Measurements from ENCODE around the gene FRMD4B.
A peak's percentile ranks its signal among the peaks of the same experiment; 100 is the strongest.

The FRMD4B gene

GRCh38 chr3:69165744-69166143, 220.1 kb downstream of the FRMD4B start:
- no peak for DNase-seq

GRCh38 chr3:69164296-69164695, 221.6 kb downstream of the FRMD4B start:
- no peak for DNase-seq

GRCh38 chr3:69162308-69162980, 223.4 kb downstream of the FRMD4B start:
- no peak for DNase-seq

GRCh38 chr3:69161587-69162307, 224.1 kb downstream of the FRMD4B start:
- DNase-seq: peak; percentile 17

GRCh38 chr3:69160525-69160924, 225.4 kb downstream of the FRMD4B start:
- no peak for DNase-seq

- no peak for DNase-seq
These were observed 225.8 kb downstream of the FRMD4B start for GRCh38 chr3:69160107-69160506.

- DNase-seq: no peak
These were observed 236.3 kb downstream of the FRMD4B start for GRCh38 chr3:69149586-69149985.

GRCh38 chr3:69145688-69146087, 240.2 kb downstream of the FRMD4B start:
- DNase-seq: no peak

- no peak for DNase-seq
These were observed 241.2 kb downstream of the FRMD4B start for GRCh38 chr3:69144631-69145245.

- no peak for DNase-seq
These were observed 242.3 kb downstream of the FRMD4B start for GRCh38 chr3:69143612-69144011.

- DNase-seq: no peak
These were observed 243.0 kb downstream of the FRMD4B start for GRCh38 chr3:69142797-69143454.

GRCh38 chr3:69142090-69142489, 243.8 kb downstream of the FRMD4B start:
- DNase-seq: no peak

GRCh38 chr3:69141313-69141712, 244.6 kb downstream of the FRMD4B start:
- no peak for DNase-seq

GRCh38 chr3:69137412-69137811, 248.5 kb downstream of the FRMD4B start:
- no peak for DNase-seq

GRCh38 chr3:69137005-69137404, 248.9 kb downstream of the FRMD4B start:
- no peak for DNase-seq

GRCh38 chr3:69130689-69131088, 255.2 kb downstream of the FRMD4B start:
- DNase-seq: no peak

- no peak for DNase-seq
These were observed 256.4 kb downstream of the FRMD4B start for GRCh38 chr3:69129531-69129930.

- DNase-seq: no peak
These were observed 257.4 kb downstream of the FRMD4B start for GRCh38 chr3:69128509-69128908.

GRCh38 chr3:69126999-69127398, 258.9 kb downstream of the FRMD4B start:
- no peak for DNase-seq

- DNase-seq: no peak
These were observed 259.7 kb downstream of the FRMD4B start for GRCh38 chr3:69126216-69126615.

- DNase-seq: no peak
These were observed 263.5 kb downstream of the FRMD4B start, which contains the start of gene LMOD3 for GRCh38 chr3:69122403-69122802. Gene LMOD3 (minus strand): TSS chr3:69122595. CDS start chr3:69122386, 209 bp downstream.

- DNase-seq: no peak
These were observed 263.9 kb downstream of the FRMD4B start for GRCh38 chr3:69121950-69122349.

GRCh38 chr3:69121513-69121912, 264.4 kb downstream of the FRMD4B start:
- no peak for DNase-seq
